HG02759 (cell line): ENCODE results near the gene APH1A.
"Not testable (repeated sequence)": the region's sequence is repeated elsewhere in the genome, so short reads cannot be mapped to it uniquely, and the experiment has no call there.

Experiments used
- ATAC-seq: cut with Tn5 transposase; IDR thresholded peaks from one replicate; pipeline ENCODE4 v1.9.1; 2021; ENCODE audit warnings: mild to moderate bottlenecking, moderate library complexity; ENCODE audit not compliant: unreplicated experiment

APH1A gene

DNA sequence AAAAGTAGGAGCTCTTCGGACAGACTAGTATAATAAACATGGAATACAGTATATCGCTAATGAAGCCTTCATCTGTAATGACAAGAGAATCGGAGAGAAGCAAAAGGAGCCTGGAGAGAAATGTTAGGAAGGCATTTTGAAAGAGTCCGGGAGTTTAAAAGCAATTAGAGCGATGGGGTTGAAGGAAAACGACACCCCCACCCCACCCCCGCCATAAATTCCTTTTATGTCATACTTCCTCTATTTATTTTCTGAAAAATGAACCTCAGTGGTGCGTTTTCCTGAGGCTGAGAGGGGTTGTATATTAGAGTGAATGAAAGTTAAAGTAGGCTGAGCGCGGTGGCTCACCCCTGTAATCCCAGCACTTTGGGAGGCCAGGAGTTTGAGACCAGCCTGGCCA lies 635 bp upstream of the APH1A start:
- ATAC-seq = no peak

DNA sequence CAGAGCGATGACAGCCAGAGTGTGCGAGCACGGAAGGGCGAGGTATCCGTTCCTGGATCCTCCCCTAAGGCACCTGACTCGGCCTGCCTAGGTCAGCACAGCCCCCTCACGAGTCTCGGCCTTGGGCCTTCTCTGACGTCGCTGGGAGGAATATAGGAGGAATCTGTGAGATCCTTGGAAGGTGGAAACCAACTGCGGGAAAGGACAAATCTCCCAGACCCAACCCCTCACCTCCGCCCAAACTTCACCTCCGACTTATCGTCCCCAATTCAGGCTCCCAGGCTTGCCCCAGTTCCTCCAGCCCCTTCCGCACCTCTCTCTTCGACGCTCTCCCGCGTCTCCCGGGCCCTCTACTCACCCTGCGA lies 494 bp downstream of the APH1A start:
- peak; percentile 21 for ATAC-seq

GRCh38 chr1:150267896-150268295 lies 920 bp downstream of the APH1A start:
- no peak for ATAC-seq

GRCh38 chr1:150263549-150263948 lies 5.3 kb downstream of the APH1A start:
- ATAC-seq = no peak

DNA sequence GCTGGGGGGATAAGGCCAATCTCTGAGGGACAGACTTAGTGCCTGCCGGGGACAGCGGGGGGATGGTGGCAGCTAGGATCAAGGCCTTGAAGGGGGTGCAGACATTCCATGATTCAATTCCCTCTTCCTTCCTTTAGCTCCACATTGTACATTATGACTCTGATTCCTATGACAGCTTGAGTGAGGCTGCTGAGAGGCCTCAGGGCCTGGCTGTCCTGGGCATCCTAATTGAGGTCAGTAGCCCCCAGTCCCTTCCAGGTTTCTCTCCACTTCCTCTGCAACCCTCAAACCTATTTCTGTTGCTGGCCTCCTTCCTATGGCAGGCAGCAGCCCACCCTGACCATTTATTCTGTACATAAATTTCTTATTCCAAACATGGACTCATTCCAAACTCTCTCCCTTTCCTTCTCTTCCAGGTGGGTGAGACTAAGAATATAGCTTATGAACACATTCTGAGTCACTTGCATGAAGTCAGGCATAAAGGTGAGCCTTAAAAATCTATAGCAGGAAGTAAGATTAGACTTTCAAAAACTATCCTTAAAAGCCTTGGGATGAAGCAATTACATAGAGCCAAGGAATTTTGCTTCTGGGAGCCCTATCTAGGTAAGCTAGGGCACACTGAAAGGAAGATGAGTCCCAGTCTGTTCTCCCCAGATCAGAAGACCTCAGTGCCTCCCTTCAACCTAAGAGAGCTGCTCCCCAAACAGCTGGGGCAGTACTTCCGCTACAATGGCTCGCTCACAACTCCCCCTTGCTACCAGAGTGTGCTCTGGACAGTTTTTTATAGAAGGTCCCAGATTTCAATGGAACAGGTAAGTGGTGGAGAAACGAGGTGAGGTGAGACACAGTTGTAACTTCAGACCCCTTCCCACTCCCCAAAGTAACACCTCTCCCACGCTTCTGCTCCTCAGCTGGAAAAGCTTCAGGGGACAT lies 6.2 kb downstream of the APH1A start:
- no peak for ATAC-seq

DNA sequence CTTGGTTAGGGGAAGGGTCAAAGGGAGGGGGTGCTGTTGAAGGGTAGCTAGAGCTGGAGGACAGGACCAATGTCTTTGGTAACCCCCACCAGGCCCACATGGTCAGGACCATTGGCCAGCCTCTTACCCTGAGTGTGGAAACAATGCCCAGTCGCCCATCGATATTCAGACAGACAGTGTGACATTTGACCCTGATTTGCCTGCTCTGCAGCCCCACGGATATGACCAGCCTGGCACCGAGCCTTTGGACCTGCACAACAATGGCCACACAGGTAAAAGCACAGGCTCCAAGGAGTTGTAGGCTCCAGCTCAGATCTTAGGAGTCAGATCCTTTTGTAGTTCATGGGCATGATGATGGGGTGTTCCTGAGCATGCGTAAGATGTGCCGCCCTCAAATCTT lies 7.4 kb downstream of the APH1A start:
- ATAC-seq = no peak

DNA sequence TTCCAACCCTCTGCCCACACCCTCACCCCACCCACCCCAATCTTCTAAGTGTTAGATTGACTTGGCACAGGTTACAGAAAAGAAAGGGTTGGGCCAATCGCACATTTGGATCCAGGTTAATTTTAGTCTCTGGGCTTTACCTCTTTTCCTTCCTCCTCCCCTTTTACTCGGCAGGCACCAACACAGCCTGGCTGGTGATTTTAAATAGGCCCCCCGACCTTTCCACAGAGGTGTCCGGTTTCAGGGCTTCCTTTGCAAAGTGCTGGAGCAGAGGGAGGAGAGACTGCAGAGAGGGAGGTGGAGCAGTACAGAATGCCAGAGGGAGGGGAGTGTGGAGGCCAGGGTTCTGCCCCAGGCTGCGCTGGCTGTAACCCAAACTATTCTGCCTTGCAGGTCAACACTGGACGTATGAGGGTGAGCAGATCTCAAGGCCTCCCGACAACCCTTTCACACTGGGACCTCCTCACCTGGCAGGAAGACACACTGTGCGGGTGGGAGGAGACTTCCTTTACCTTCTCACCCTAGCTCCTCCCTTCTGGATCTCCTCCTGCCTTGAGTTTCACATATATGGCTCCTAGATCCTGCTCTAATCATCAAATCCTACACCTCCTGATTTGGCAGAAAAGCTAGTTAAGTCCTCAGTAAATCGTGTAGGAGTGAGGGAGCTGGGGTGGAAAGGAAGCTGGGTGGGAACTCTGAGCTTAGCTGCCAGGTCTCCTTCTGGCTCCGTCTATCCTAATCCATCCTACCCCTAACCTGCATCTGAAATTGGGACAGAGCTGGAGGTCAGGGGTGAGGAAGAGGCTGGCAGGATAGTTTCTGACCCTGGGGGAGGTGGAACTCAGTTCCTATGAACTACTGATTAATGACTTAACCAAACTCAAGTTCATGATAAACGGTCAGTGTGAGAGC lies 8.8 kb downstream of the APH1A start:
- no peak for ATAC-seq

DNA sequence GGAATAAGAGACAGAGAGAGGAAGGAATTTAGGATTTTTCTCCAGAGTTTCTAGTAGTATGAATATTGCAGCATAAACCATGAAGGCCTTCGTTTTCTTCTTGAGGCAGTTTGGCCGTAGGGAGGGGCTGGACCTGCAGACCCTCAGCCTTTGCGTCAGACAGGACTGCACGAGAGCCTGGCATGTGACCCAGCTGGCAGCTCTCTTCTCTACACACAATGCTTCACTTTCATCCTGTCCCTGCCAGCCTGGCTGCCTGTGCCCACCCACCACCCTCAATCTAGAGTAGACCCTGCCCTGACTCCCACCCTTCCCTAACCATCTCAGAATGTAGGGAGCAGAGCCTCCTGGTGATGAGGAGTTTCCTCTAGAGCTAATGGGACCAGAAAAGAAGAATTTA lies 9.6 kb downstream of the APH1A start:
- no peak for ATAC-seq

DNA sequence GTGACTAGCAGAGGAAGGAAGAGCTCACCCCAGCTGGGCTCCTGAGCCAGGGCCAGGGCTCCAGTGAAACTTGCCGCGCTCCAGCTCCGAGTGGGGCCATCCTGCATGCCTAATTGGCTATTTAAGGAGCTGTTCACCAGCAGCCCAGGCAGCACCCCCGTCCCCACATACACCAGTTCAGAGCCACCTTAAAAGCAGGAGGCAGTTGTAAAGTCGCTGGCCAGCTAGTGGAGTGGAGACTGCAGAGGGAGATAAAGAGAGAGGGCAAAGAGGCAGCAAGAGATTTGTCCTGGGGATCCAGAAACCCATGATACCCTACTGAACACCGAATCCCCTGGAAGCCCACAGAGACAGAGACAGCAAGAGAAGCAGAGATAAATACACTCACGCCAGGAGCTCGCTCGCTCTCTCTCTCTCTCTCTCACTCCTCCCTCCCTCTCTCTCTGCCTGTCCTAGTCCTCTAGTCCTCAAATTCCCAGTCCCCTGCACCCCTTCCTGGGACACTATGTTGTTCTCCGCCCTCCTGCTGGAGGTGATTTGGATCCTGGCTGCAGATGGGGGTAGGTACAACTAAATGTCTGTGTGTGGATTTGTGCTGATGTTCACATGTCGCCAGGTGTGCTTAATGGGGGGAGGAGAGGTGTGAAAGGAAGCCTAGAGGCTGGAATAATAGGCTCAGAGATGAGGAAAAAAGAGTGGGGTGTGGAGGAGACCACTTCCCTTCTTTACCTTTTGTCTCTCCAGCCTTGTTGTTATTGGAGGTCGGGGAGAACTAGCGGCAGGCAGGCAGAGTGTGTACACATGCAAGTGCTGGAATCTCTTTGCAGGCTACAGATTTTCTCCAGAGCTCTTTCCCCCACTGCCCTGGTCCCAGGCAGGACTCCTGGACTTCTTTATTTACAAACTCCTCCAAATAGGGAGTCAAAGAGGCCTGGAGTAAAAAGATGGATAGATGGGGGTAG lies 10.9 kb downstream of the APH1A start, which contains the start of gene CA14:
TSS of gene CA14 (plus strand) at position 151 of the 962 bp plus-strand sequence. CDS start at position 506, 355 bp downstream.
- no peak for ATAC-seq

DNA sequence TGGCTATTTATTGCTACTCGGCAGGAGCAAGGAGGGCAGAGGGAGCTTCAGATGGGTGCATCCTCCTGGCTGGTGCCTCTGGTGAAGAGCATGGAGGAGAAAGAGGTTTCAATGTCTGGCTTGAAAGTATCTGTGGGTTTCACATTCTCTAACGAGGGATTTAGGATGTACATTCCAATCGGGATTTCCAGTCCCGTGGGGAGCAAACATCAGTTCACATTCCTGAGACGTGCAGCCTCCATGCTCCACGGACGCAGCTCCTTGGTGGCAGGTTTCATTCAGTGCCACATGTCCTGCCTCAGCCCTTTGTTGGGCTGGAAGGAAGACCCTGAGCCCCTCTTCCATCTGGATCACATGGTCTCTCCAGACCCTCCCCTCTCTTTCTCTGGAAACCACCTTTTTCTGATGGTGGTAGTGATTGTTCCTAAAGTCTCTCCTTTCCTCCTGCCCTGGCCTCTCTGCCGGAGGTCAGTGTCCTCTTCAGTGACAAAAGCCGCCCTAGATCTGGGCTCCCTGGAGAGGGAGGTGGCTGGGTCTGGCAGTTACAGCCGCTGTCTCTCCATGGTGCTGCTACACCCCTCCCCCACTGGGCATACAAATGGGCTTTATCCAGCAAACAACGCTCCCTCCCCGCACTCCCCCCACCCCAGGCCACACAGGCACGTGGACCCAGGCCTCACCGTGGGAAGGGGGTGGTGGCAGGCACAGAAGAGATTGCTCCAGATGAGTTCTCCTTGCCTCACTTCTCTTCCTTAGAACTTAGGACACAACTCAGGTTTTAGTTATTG lies 12.1 kb downstream of the APH1A start:
- no peak for ATAC-seq

GRCh38 chr1:150256198-150256553 lies 12.6 kb downstream of the APH1A start:
- ATAC-seq = no peak

- ATAC-seq = no peak
These were observed 18.9 kb downstream of the APH1A start for GRCh38 chr1:150249936-150250335.

- no peak for ATAC-seq
These were observed 25.8 kb downstream of the APH1A start for GRCh38 chr1:150243003-150243402.

DNA sequence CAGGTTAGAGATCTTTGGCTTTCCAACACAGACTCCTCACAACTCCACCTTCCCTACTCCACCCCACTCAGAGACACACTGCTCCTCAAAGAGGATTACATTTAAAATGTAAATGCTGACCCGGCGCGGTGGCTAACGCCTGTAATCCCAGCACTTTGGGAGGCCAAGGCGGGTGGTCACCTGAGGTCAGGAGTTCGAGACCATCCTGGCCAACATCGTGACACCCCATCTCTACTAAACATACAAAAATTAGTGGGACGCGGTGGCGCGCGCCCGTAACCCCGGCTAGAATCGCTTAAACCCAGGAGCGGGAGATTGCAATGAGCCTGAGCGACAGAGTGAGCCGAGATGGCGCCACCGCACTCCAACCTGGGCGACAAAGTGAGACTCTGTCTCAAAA lies 31.1 kb downstream of the APH1A start:
- ATAC-seq = no peak

GRCh38 chr1:150237176-150237575 lies 31.6 kb downstream of the APH1A start:
- ATAC-seq = not testable (repeated sequence)

GRCh38 chr1:150236614-150237100 lies 32.2 kb downstream of the APH1A start:
- ATAC-seq = no peak

GRCh38 chr1:150235852-150236613 lies 32.8 kb downstream of the APH1A start, which contains the start of gene ANP32E:
ANP32E (minus strand) TSS chr1:150236112; CDS start chr1:150235786, 326 bp downstream.
- peak; percentile 78 for ATAC-seq

DNA sequence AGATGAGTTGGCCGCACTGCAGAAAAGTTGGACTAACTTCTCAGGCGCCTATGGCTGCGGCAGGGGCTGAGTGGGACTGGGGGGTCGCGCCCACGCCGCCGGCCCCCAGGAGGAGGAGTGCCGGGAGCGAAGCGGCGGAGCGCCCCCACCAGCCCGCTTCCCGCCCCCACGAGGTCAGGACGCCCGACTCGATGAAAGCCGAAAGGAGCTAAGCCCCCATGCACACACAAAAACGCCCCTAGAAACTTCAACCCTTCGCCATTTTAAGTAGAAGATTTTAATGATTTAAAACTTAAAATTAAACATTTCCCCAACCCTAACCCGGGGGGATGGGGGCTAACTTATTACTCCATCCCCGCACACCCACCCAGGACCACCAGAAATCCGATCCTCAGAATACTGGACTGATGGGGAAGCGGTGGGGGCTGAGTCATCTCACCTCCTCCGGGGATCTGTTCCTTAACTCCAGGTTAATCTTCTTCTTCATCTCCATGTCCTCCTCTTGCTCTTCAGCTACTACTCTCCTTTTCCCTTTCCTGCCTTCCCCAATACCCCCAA lies 33.4 kb downstream of the APH1A start:
- no peak for ATAC-seq
